Measurements from ENCODE around the gene SLC19A1.

The SLC19A1 gene

GRCh38 chr21:45551783-45552695, 9.8 kb upstream of the SLC19A1 start:
- TF ChIP-seq CTCF (IDR thresholded peaks at IDR 0.05; ENCODE audit: insufficient read depth, missing control alignments): no peak
- DNase-seq (ENCODE audit: insufficient read length, low spot score): no peak
- FAIRE-seq: no peak

- FAIRE-seq (no peak), DNase-seq (ENCODE audit: insufficient read length, low spot score) (no peak)
- no peak for TF ChIP-seq CTCF (IDR thresholded peaks at IDR 0.05; ENCODE audit: insufficient read depth, missing control alignments)
Measured at GRCh38 chr21:45551316-45551715, 9.1 kb upstream of the SLC19A1 start.

DNA sequence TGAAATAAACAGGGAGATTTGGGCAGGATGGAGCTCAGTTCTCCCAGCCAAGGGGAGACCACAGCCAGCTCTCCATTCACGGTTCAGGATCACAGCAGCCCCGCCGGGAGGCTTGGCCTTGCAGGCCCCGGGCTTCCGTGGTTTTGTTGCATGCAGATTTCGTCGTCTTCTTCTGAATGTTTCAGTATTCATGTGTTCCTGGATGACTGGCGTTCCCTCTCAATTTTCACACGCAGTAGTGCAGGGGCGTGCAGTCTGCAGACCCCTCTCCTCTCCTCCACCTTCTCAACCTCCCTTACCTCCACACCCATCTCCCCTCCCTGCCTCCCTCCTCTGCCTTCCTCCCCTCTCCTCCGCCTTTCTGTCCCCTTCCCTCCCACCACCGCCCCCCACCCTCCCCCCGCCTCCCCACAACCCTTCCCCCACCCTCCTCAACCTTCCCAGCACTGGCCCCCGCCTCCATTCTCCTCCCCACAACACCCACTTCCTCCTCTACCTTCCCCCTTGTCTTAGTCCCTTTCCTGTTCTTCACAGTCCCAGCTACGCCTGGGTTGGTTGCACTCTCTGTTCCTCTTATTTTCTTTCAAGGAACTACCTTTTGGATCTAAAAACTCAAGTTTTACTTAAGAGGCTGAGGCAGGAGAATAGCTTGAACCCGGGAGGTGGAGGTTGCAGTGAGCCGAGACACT, 8.4 kb upstream of the SLC19A1 start:
- FAIRE-seq: no peak
- no peak for DNase-seq (ENCODE audit: insufficient read length, low spot score)

DNA sequence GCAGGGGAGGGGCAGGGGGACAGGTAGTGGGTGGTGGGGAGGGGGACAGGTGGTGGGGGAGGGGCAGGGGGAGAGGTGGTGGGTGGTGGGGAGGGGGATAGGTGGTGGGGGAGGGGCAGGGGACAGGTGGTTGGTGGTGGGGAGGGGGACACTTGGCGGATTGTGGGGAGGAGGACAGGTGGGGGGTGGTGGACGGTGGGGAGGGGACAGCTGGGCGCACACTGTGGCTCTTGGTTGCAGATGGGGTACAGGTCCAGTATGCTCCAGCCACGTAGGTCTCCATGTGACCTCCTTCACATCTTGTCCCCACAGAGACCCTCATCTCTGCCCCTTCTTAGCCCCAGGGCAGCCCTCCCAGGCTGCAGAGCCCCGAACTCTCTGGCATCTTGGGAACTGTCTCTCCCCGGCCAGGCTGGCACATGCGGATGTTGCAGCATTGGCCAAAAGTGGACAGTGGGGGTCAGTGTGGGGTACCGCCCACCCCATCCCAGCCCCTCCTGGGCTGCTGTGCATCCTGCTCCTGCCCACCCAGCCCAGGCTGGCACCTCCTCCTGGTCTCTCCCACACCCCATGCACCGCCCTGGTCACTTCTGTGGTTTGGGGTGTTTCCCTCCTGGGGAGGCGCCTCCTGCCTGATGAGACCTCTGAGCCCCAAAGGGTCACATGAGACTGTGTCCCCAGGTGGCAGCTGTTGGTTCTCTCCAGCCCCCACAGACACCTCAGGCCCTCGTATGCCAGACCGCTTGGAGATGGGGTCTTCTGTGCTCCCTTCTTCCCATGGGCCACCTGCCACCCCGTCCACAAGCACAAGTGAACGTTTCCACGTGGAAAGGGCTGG, 7.6 kb upstream of the SLC19A1 start:
- TF ChIP-seq CTCF (IDR thresholded peaks at IDR 0.05; ENCODE audit: insufficient read depth, missing control alignments): no peak
- FAIRE-seq: no peak

More for the DNA sequence above, 8.4 kb upstream of the SLC19A1 start:
- TF ChIP-seq CTCF (IDR thresholded peaks at IDR 0.05; ENCODE audit: insufficient read depth, missing control alignments): no peak

DNA sequence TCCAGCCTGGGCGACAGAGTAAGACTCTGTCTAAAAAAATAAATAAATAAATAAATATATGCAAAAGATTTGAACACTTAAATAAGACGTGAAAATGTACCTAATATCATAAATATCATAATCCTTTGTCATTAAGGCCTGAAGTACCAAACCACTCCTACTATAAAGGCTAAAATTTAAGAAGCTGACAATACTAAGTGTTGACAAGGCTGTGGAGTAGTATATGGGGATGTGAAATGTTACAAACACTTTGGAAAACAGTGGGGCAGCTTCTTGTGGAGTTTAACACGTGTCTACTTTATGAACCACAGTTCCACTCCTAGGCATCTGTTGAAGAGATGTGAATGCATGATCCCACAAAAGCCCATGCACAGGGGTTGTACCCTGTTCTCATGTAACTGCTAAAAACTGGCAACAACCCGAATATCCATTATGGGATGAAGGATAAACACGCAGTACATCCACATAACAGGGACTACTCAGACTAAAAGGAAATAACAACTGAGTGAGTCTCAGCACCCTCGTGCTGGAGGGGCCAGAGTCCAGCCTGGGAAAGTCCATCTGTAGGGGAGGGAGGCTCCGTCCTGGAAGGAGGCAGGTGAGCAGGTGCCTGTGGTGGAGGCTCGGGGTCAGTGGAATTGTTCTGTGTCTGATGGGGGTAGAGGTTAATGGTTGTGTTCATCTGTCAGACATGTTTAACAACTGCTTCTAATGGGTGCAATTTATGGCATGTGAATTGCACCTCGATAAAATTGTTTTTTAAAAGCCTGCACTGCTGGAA, 6.7 kb upstream of the SLC19A1 start:
- FAIRE-seq: no peak

More for the DNA sequence above, 7.6 kb upstream of the SLC19A1 start:
- DNase-seq (ENCODE audit: insufficient read length, low spot score): no peak

More for the DNA sequence above, 6.7 kb upstream of the SLC19A1 start:
- DNase-seq (ENCODE audit: insufficient read length, low spot score): no peak
- no peak for TF ChIP-seq CTCF (IDR thresholded peaks at IDR 0.05; ENCODE audit: insufficient read depth, missing control alignments)

All from D721Med (cell line).